Measurements from ENCODE around the gene EPDR1. TPM values are rescaled to one million over a fixed set of nuclear protein-coding genes. Genes with fewer than 3 reads are reported as not detected.
A peak's percentile ranks its signal among the peaks of the same experiment; 100 is the strongest.

EPDR1 gene
- total and polyA plus RNA-seq, 2 donors, result 9.8 to 12.3 TPM

- no peak overlapping the region for H3K4me3 ChIP-seq (ENCODE audit: low read depth, low read length)
- no peaks in the 10 kb centered on the region for H3K36me3 ChIP-seq (ENCODE audit: insufficient read depth)
- no peak overlapping the region for H3K27ac ChIP-seq (ENCODE audit: low read depth)
- 57% methylated on average over 4 of the region's 4 CpGs for WGBS
- H3K4me1 ChIP-seq (ENCODE audit: insufficient read depth), result peaks cover 1% of the 10 kb centered on the region
- no peak for DNase-seq (ENCODE audit: extremely low spot score)
Measured at GRCh38 chr7:37918526-37918925, 1.9 kb upstream of the EPDR1 start.

DNA sequence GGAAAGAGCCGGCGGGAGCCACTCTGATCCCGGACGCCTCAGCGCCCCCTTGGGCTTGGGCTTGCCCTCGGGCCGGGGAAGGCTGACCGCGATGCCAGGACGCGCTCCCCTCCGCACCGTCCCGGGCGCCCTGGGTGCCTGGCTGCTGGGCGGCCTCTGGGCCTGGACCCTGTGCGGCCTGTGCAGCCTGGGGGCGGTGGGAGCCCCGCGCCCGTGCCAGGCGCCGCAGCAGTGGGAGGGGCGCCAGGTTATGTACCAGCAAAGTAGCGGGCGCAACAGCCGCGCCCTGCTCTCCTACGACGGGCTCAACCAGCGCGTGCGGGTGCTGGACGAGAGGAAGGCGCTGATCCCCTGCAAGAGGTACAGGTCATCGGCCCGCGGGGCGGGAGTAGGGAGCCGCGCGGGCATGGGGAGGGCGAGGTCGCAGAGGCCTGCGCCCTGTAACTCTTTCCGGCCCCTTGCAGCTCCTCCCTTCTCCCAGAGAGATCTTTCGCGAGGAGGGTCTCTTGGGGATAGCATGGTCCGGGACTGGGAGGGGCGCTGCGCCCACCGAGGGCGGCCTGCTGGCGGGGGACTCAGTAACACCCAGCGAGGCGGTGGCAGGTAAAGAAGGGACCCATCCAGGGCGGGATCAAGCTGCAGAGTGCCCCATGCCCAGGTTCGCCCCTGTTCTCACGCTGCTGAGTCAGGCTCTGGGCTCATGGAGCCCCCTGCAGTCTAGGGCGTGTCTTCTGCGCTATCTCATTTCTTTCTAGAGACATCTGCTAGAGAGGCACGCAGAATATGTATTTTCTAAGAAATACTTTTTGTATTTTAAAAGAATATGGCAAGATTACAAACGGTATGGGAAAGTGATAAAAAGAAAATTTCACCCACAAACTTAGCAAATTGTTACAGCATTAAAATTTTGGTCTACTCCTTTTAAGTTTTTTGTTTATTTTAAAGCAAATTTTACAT, 687 bp downstream of the EPDR1 start:
- no peak for DNase-seq (ENCODE audit: extremely low spot score)
- 2% methylated on average over 63 of the region's 63 CpGs for WGBS
- H3K4me3 ChIP-seq (ENCODE audit: low read depth, low read length), result peak overlapping the region; percentile 54
- peaks cover under 1% of the 10 kb centered on the region for H3K36me3 ChIP-seq (ENCODE audit: insufficient read depth)
- H3K27ac ChIP-seq (ENCODE audit: low read depth), result no peak overlapping the region
- peaks cover 1% of the 10 kb centered on the region for H3K4me1 ChIP-seq (ENCODE audit: insufficient read depth)

- DNase-seq (ENCODE audit: extremely low spot score), result no peak
- H3K4me1 ChIP-seq (ENCODE audit: insufficient read depth), result no peaks in the 10 kb centered on the region
- no peak overlapping the region for H3K4me3 ChIP-seq (ENCODE audit: low read depth, low read length)
- H3K27ac ChIP-seq (ENCODE audit: low read depth), result no peak overlapping the region
- WGBS, result 70% methylated on average over 4 of the region's 4 CpGs
- H3K36me3 ChIP-seq (ENCODE audit: insufficient read depth), result peaks cover 2% of the 10 kb centered on the region
Measured at GRCh38 chr7:37921876-37922275, 1.4 kb downstream of the EPDR1 start.

- Histone ChIP-seq H3K27ac (ENCODE audit: low read depth) (no peak overlapping the region), H3K4me1 (ENCODE audit: insufficient read depth) (no peaks in the 10 kb centered on the region), H3K36me3 (ENCODE audit: insufficient read depth) (peaks cover 2% of the 10 kb centered on the region), H3K4me3 (ENCODE audit: low read depth, low read length) (no peak overlapping the region)
- DNase-seq (ENCODE audit: extremely low spot score), result no peak
- 69% methylated on average over 1 of the region's 1 CpG for WGBS
Measured at GRCh38 chr7:37923996-37924395, 3.6 kb downstream of the EPDR1 start.

- peaks cover 2% of the 10 kb centered on the region for H3K36me3 ChIP-seq (ENCODE audit: insufficient read depth)
- WGBS, result 49% methylated on average over 3 of the region's 3 CpGs
- no peak overlapping the region for H3K4me3 ChIP-seq (ENCODE audit: low read depth, low read length)
- no peak for DNase-seq (ENCODE audit: extremely low spot score)
- no peak overlapping the region for H3K27ac ChIP-seq (ENCODE audit: low read depth)
- H3K4me1 ChIP-seq (ENCODE audit: insufficient read depth), result no peaks in the 10 kb centered on the region
Measured at GRCh38 chr7:37924491-37925041, 4.1 kb downstream of the EPDR1 start.

GRCh38 chr7:37925620-37926019, 5.2 kb downstream of the EPDR1 start:
- Histone ChIP-seq H3K27ac (ENCODE audit: low read depth) (no peak overlapping the region), H3K36me3 (ENCODE audit: insufficient read depth) (peaks cover 2% of the 10 kb centered on the region), H3K4me3 (ENCODE audit: low read depth, low read length) (no peak overlapping the region), H3K4me1 (ENCODE audit: insufficient read depth) (no peaks in the 10 kb centered on the region)
- DNase-seq (ENCODE audit: extremely low spot score), result no peak
- WGBS, result 94% methylated on average over 1 of the region's 1 CpG

DNA sequence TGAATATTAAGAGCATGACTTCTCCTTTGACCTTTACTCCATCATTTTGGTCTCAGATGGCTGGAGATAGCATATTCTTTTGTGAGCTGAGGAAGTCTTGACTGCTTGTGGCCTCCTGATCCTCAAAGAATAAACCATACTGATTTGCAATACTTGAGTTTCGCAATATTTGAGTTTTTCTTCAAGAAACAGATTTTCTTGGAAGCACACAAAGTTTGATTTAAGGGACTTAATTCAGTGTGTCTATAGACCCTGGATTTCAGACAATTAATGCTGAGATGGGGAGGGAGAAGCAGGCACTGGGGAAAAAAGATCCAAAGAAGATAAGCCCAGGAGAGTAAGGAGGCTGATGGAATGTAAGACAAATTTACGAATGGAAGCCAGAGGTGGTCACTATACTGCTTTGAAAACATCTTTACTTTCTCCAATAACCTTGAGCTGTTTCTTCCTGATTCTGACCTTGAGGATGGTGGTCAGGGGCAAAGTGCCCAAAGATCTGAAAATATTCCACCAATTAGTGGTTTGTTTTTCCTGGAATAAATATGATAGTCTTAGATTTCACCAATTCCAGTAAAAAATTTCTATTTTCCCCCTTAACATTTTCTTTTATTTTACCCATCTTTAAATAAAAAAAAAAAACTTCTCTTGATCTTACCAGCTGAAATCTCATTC, 7.5 kb downstream of the EPDR1 start:
- Histone ChIP-seq H3K27ac (ENCODE audit: low read depth) (no peak overlapping the region), H3K4me3 (ENCODE audit: low read depth, low read length) (no peak overlapping the region), H3K4me1 (ENCODE audit: insufficient read depth) (no peaks in the 10 kb centered on the region), H3K36me3 (ENCODE audit: insufficient read depth) (peaks cover 2% of the 10 kb centered on the region)
- no peak for DNase-seq (ENCODE audit: extremely low spot score)
- 87% methylated on average over 2 of the region's 2 CpGs for WGBS

GRCh38 chr7:37928878-37929277, 8.4 kb downstream of the EPDR1 start:
- no peak overlapping the region for H3K4me3 ChIP-seq (ENCODE audit: low read depth, low read length)
- no peaks in the 10 kb centered on the region for H3K4me1 ChIP-seq (ENCODE audit: insufficient read depth)
- 85% methylated on average over 4 of the region's 4 CpGs for WGBS
- no peak for DNase-seq (ENCODE audit: extremely low spot score)
- H3K27ac ChIP-seq (ENCODE audit: low read depth), result no peak overlapping the region
- H3K36me3 ChIP-seq (ENCODE audit: insufficient read depth), result peaks cover 2% of the 10 kb centered on the region

GRCh38 chr7:37930226-37930948, 9.9 kb downstream of the EPDR1 start:
- Histone ChIP-seq H3K4me1 (ENCODE audit: insufficient read depth) (no peaks in the 10 kb centered on the region), H3K27ac (ENCODE audit: low read depth) (no peak overlapping the region), H3K36me3 (ENCODE audit: insufficient read depth) (peaks cover 2% of the 10 kb centered on the region), H3K4me3 (ENCODE audit: low read depth, low read length) (no peak overlapping the region)
- no peak for DNase-seq (ENCODE audit: extremely low spot score)
- 84% methylated on average over 5 of the region's 5 CpGs for WGBS

DNA sequence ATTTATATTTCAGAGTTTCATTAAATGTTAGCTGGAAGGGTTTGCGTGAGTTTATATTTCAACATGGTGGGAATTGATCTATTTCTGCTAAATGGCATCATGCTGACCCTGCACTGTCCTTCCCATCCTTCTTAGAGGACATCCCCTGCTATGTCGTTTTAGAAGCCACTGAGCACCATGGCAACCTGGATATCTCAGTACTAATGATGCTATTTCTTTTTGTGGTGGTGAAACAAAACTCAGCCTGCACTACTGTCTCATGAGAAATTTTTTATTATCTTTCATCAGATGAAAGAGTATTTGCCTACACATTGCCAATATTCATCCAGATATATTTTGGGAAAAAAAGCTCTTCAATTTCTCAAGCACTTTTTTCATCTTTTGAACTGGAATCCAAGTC, 12.1 kb downstream of the EPDR1 start:
- no peaks in the 10 kb centered on the region for H3K4me1 ChIP-seq (ENCODE audit: insufficient read depth)
- H3K27ac ChIP-seq (ENCODE audit: low read depth), result no peak overlapping the region
- H3K36me3 ChIP-seq (ENCODE audit: insufficient read depth), result no peaks in the 10 kb centered on the region
- DNase-seq (ENCODE audit: extremely low spot score), result no peak
- H3K4me3 ChIP-seq (ENCODE audit: low read depth, low read length), result no peak overlapping the region
- WGBS, result 76% methylated on average over 2 of the region's 2 CpGs

- 80% methylated on average over 9 of the region's 9 CpGs for WGBS
- DNase-seq (ENCODE audit: extremely low spot score), result no peak
- Histone ChIP-seq H3K27ac (ENCODE audit: low read depth) (no peak overlapping the region), H3K4me3 (ENCODE audit: low read depth, low read length) (no peak overlapping the region), H3K4me1 (ENCODE audit: insufficient read depth) (no peaks in the 10 kb centered on the region), H3K36me3 (ENCODE audit: insufficient read depth) (no peaks in the 10 kb centered on the region)
Measured at GRCh38 chr7:37933018-37933566, 12.7 kb downstream of the EPDR1 start.

- Histone ChIP-seq H3K4me1 (ENCODE audit: insufficient read depth) (no peaks in the 10 kb centered on the region), H3K4me3 (ENCODE audit: low read depth, low read length) (no peak overlapping the region), H3K36me3 (ENCODE audit: insufficient read depth) (no peaks in the 10 kb centered on the region), H3K27ac (ENCODE audit: low read depth) (no peak overlapping the region)
- no peak for DNase-seq (ENCODE audit: extremely low spot score)
- 51% methylated on average over 12 of the region's 12 CpGs for WGBS
Measured at GRCh38 chr7:37942934-37943610, 22.6 kb downstream of the EPDR1 start.
